SK-N-SH treated with all-trans-retinoic acid at 6 μM for 48 hours (cell line): ENCODE measurements around the gene RAMP3.

ENCODE experiments used
- ARNTL ChIP-seq: fragments of 450-650 bp; formaldehyde crosslinking; IDR thresholded peaks from 2 replicates; pipeline ENCODE4 v1.5.0; 2020; ENCODE audit warnings: low read depth, mild to moderate bottlenecking, moderate library complexity, borderline replicate concordance
- CSDC2 ChIP-seq: fragments of 250-450 bp; sonication (Bioruptor Pico); IDR thresholded peaks from 2 replicates; pipeline ENCODE4 v1.5.0; 2020; ENCODE audit warnings: mild to moderate bottlenecking, moderate library complexity
- OSR1 ChIP-seq: fragments of 250-450 bp; sonication (Bioruptor Pico); IDR thresholded peaks from 2 replicates; pipeline ENCODE4 v1.8.0; 2022; ENCODE audit warnings: moderate library complexity, mild to moderate bottlenecking, inconsistent platforms
- RARB ChIP-seq: fragments of 250-450 bp; sonication (Bioruptor Pico); IDR thresholded peaks from 2 replicates; pipeline ENCODE4 v1.8.0; 2021; ENCODE audit warnings: mild to moderate bottlenecking, moderate library complexity
- TCF4 ChIP-seq: fragments of 250-450 bp; sonication (Bioruptor Pico); IDR thresholded peaks from 2 replicates; pipeline ENCODE4 v1.8.0; 2021; ENCODE audit warnings: mild to moderate bottlenecking, moderate library complexity, borderline replicate concordance
- TOX ChIP-seq: fragments of 250-450 bp; sonication (Bioruptor Pico); IDR thresholded peaks from 2 replicates; pipeline ENCODE4 v1.8.0; 2021; ENCODE audit warnings: mild to moderate bottlenecking, moderate library complexity, borderline replicate concordance
- ZC3H10 ChIP-seq: fragments of 250-450 bp; sonication (Bioruptor Pico); IDR thresholded peaks from 2 replicates; pipeline ENCODE4 v1.5.1; 2021; ENCODE audit warnings: mild to moderate bottlenecking, moderate library complexity
- ZFP3 ChIP-seq: fragments of 250-450 bp; sonication (Bioruptor Pico); IDR thresholded peaks from 2 replicates; pipeline ENCODE4 v1.5.0; 2020; ENCODE audit warnings: mild to moderate bottlenecking, moderate library complexity
- ZNF8 ChIP-seq: fragments of 450-650 bp; formaldehyde crosslinking; IDR thresholded peaks from 2 replicates; pipeline ENCODE4 v1.5.0; 2020; ENCODE audit warnings: mild to moderate bottlenecking, moderate library complexity
- TF ChIP-seq, protein P1 (sequence below): fragments of 250-450 bp; sonication (Bioruptor Pico); IDR thresholded peaks from 2 replicates; pipeline ENCODE4 v1.5.0; 2020; ENCODE audit warnings: mild to moderate bottlenecking, moderate library complexity
- TF ChIP-seq, protein P2 (sequence below): fragments of 250-450 bp; sonication (Bioruptor Pico); IDR thresholded peaks from 2 replicates; pipeline ENCODE4 v1.8.0; 2020; ENCODE audit warnings: mild to moderate bottlenecking, moderate library complexity, borderline replicate concordance
- TF ChIP-seq, protein P3 (sequence below): fragments of 250-450 bp; sonication (Bioruptor Pico); IDR thresholded peaks from 2 replicates; pipeline ENCODE4 v1.5.1; 2020; ENCODE audit warnings: low read depth, mild to moderate bottlenecking, moderate library complexity

DNA sequence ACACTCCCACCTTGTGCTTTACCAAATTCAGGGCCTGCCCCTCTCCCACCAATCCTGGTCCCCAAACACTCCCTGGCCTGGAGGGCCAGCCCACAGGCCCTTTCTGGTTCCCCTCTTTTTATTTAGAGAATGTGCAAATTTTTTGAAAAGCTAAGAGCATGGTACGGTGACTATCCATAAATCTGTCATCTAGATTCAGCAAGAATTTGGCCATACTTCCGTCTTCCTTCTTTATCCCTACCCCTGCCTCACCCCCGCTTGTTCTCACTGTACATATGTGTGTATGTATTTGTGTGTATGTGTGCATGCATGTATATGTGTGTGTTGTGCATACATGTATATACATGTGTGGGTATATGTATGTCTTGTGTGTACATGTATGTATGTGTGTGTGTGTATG lies 38.0 kb upstream of the RAMP3 start:
- no peak for TF ChIP-seq CSDC2
- TF ChIP-seq, protein P1, sequence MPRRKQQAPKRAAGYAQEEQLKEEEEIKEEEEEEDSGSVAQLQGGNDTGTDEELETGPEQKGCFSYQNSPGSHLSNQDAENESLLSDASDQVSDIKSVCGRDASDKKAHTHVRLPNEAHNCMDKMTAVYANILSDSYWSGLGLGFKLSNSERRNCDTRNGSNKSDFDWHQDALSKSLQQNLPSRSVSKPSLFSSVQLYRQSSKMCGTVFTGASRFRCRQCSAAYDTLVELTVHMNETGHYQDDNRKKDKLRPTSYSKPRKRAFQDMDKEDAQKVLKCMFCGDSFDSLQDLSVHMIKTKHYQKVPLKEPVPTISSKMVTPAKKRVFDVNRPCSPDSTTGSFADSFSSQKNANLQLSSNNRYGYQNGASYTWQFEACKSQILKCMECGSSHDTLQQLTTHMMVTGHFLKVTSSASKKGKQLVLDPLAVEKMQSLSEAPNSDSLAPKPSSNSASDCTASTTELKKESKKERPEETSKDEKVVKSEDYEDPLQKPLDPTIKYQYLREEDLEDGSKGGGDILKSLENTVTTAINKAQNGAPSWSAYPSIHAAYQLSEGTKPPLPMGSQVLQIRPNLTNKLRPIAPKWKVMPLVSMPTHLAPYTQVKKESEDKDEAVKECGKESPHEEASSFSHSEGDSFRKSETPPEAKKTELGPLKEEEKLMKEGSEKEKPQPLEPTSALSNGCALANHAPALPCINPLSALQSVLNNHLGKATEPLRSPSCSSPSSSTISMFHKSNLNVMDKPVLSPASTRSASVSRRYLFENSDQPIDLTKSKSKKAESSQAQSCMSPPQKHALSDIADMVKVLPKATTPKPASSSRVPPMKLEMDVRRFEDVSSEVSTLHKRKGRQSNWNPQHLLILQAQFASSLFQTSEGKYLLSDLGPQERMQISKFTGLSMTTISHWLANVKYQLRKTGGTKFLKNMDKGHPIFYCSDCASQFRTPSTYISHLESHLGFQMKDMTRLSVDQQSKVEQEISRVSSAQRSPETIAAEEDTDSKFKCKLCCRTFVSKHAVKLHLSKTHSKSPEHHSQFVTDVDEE (CRISPR knock-in tag): no peak
- no peak for TF ChIP-seq OSR1 (CRISPR knock-in tag)
- TF ChIP-seq ARNTL (CRISPR knock-in tag): no peak
- TF ChIP-seq, protein P2, sequence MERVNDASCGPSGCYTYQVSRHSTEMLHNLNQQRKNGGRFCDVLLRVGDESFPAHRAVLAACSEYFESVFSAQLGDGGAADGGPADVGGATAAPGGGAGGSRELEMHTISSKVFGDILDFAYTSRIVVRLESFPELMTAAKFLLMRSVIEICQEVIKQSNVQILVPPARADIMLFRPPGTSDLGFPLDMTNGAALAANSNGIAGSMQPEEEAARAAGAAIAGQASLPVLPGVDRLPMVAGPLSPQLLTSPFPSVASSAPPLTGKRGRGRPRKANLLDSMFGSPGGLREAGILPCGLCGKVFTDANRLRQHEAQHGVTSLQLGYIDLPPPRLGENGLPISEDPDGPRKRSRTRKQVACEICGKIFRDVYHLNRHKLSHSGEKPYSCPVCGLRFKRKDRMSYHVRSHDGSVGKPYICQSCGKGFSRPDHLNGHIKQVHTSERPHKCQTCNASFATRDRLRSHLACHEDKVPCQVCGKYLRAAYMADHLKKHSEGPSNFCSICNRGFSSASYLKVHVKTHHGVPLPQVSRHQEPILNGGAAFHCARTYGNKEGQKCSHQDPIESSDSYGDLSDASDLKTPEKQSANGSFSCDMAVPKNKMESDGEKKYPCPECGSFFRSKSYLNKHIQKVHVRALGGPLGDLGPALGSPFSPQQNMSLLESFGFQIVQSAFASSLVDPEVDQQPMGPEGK (CRISPR knock-in tag): no peak
- no peak for TF ChIP-seq TCF4 (CRISPR knock-in tag)
- TF ChIP-seq ZFP3: no peak
- TF ChIP-seq ZC3H10 (CRISPR knock-in tag): no peak
- TF ChIP-seq, protein P3, sequence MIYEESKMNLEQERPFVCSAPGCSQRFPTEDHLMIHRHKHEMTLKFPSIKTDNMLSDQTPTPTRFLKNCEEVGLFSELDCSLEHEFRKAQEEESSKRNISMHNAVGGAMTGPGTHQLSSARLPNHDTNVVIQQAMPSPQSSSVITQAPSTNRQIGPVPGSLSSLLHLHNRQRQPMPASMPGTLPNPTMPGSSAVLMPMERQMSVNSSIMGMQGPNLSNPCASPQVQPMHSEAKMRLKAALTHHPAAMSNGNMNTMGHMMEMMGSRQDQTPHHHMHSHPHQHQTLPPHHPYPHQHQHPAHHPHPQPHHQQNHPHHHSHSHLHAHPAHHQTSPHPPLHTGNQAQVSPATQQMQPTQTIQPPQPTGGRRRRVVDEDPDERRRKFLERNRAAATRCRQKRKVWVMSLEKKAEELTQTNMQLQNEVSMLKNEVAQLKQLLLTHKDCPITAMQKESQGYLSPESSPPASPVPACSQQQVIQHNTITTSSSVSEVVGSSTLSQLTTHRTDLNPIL (CRISPR knock-in tag): no peak
- TF ChIP-seq TOX (CRISPR knock-in tag): no peak
- no peak for TF ChIP-seq ZNF8
- no peak for TF ChIP-seq RARB (CRISPR knock-in tag)
